GM21390 (cell line): ENCODE results near the gene PLEKHG4B.
A peak's percentile ranks its signal among the peaks of the same experiment; 100 is the strongest.
"Not testable (repeated sequence)": the region's sequence is repeated elsewhere in the genome, so short reads cannot be mapped to it uniquely, and the experiment has no call there.

Source experiments
- ATAC-seq: cut with Tn5 transposase; IDR thresholded peaks from one replicate; pipeline ENCODE4 v1.9.1; 2021; ENCODE audit not compliant: unreplicated experiment

Gene PLEKHG4B

DNA sequence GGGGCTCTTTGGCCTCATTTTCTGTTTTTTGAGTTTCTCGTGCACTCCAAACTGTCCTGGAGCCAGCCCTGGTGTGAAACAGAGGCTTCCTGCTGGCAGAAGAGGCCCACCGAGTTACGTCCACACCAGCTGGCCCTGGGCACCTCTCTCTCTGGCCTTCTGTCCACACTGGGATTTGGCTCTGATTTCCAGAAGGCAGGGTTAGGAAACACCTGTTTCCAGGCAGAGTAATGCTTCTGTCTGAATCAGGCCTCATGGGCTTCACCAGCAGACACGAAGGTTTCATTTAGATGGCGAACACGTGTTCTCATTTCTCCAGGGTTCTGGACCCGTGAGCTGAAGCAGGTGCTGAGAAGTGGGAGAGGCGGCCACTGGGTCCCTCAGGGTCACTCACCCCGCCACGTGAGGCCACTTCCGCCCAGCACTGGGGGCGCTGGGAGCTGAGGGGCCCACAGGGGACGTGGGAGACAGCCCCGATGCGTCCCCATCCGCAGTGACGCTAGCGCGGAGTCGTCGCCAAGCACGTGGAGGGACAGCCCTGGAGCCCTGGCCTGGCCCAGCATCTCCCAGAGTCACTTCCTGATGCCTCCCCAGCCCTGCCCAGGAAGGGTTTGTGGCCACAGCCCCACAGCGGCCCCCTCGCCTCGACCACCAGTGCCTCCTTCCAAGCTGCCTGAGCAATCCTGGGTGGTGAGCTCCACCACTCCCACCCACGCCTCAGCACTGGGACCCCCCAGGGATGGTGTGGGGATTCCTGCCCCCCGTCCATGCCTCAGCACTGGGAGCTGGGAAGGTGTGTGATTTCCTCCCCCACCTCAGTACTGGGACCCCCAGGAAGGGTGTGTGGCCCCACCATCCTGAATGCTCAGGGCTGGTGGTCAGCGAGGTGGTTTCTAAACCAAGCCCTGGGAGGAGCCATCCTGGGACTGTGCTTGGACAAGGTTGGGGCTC, 94.4 kb downstream of the PLEKHG4B start:
- ATAC-seq: no peak

DNA sequence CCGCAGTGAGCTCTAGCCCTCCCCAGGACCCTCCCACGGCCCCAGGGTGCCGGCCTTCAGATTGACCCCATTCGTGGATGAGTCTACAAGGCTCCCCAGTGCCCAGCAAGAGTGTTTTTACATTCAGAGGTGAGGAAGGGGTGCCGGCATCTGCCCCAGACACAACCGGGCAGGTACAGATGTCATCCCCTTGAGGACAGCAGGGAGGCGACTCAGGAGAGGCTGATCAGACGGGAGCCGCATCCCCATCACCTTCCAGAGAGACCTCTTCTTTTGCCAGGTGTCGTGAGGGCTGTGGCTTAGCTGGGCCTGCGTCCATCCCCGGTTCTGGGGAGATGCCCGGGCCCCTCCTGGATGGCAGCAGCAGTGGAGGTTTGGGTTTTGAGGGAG, 95.1 kb downstream of the PLEKHG4B start:
- ATAC-seq: no peak

DNA sequence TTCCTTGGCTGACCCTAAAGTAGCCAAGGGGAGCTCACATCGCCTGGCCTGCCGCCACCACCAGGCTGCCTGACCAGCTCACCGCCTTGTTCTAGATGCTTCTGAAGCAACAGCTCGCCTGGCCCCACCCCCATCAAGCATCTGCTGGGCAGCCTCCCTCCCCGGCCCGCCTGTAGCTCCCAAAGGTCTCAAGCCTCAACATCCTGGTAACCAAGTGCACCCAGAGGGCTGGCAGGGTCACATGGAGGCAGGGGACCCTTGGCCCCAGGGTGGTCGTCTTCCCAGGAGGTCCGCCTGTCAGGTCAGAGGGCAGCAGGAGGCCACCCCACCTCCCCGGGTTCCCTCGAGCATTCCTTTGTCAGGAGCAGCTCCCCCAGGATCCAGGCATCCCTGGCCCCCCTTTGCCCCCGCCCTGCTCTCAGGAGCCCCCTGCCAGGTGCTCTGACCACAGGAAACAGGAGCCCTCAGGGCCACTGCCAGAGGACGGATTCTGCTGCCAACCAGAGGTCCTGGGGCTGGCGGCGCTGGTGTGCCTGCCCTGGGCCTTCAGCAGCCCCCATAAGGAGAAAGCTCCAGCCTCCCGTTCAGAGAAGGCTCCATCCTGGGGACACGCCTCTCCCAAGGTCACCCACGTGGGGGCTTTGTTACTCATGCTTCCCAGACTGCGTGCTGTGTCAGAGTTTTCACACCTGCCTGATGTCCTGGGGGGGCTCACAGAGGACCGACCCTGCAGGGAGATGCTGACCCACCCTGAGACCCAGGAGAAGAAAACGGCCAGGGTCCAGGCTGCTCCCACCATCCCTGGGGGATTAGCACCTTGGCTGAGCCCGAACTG, 95.9 kb downstream of the PLEKHG4B start:
- no peak for ATAC-seq

DNA sequence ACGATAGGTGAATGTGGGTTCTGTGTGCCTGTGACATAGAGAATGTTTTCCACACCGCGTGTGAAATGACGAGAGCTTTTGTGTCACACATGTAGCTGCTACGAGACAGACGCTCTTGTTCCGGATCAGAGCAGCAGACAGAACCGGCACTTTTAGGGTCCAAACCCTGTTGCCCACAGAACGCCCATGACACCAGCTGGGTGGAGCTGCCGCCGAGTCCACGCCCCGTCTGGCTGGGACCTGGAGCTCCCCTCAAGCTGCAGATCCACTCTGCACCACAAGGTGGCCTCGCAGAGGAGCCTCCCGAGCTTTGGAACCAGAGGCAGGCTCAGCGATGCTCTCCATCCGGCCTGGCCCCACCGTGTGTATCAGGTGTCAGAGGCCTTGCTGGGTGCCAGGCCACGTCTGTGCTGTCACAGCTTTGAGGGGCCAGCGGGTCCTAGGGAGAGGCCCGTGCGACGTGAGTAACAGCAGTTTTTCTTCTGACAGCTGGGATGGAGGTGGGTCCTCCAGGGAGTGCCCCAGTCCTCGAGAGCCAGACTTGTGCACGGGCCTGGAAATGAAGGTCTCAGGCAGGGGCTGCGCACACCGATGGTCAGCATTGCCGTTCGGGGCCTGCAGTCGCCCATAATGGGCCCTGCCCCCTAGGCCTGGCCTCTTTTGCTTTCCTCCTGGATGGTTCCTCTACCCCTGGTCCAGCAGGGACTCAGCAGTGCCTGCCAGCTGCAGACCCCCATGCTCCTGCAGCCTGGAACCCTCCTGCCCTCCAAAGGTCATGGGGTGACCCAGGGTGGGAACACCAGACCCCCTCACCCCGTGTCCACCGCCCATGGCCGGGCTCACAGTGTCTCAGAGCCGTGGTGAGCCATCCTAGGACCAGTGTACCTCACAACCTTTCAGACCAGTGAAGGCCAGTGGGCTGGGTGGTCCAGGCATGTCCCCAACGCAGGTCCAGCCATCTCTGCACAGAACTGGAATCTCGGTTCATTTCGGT, 96.8 kb downstream of the PLEKHG4B start:
- peak; percentile 84 for ATAC-seq

DNA sequence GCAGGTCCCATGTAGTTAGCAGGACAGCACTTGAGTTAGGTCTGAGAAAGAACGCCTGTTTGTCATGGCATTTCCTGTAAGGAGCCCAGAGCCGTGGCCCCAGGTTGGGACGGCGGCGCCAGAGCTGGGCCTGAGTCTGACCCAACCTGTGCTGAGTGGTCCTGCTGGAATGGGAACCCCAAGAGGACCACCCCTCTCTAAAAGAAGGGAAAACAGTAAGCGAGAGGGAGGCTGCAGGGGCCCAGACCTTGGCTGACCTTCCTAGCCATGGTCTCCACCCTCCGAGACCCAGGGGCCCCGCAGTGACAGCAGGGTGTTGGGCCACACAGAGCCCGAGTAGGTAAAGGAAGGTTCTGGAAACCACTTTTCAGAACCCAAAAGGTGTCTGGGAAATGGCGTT, 97.5 kb downstream of the PLEKHG4B start:
- ATAC-seq: no peak

DNA sequence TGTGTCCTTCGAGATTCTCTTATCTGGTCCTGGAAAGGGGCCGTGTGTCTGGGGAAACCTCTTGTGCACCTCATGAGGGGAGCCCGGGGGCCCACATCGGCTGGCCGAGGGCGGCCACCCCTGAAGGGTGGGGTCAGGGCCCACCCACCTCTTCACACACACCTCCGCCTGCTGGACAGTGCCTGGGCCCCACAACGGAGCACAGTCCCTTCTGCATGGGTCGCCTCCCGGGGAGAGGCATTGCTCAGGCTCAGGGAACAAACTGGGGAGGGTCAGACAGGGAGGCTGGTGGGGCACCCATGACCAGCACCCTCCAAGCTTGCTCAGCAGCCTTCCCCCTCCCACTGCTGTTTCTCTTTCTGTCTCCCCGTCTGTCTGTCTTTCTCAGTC, 98.0 kb downstream of the PLEKHG4B start:
- no peak for ATAC-seq

DNA sequence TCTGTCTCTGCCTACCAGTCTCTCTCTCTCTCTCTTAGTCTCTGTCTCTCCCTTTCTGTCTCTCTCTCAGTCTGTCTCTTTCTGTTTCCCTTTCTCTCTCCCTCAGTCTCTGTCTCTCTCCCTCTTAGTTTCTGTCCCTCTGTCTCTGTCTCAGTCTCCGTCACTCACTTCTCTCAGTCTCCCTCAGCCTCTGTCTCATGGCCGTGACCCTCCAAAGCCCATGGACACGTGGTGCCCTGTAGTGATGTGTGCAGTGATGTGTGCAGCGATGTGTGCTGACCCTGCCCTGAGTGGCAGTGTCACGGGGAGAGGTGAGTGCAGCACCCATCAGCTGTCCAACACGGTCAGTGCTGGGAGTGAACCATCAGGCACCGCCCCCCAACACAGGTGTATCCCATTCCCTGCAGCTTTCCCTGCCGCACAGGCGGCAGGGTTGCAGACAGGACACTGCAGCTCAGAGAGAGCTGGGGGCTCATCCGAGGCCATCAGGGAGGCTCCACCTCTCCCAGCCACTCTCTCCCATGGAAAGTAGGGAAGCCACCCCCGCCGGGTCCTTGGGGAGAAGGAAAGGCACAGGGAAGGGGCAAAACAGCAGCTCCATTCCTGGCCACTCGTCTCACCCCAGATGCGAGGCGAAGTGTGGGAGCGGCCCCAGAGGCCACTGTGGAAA, 98.5 kb downstream of the PLEKHG4B start:
- ATAC-seq: peak; percentile 48

DNA sequence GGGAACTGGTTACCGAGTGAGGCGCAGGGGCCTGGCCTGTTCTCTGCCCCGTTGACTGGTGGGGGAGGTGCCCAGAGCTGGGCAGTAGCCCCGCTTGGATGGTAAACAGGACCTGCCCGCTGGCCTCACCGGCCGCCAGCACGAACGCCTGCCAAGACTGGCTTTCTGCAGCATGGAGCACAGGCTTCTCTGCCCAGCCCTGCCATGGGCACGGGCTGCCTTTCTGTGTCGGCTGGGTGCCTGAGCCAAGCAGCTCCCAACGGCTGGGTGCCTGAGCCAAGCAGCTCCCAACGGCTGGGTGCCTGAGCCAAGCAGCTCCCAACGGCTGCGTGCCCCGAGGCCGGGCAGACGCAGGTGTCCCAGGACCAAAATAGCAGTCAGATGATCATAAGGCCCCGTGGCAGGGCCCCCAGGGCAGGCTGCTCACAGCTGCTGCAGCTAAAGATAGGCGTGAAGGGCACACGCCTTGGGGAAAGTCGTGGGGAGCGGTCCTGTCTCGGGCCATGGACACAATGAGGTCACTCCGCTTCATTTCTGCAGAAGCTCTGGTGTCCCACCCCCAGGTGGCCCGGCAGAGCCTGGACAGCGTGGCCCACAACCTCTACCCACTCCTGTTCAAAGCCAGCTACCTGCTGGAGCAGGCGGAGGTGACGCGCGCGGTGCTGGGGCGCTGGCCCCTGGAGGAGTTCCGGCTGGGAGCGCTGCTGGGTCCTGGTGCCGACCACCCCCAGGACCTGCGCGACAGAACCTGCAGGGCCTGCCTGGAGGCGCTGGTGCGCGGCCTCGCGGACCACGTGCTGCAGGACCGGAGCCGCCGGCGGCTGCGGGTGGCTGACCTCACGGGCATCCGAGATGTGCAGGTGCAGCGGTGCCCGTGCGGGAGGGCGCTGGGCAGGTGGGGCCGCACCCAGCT, 99.3 kb downstream of the PLEKHG4B start, which contains the start of gene LRRC14B:
LRRC14B (plus strand) TSS at position 460 of the 913 bp plus-strand sequence; CDS start at position 504, 44 bp downstream.
- ATAC-seq: no peak

DNA sequence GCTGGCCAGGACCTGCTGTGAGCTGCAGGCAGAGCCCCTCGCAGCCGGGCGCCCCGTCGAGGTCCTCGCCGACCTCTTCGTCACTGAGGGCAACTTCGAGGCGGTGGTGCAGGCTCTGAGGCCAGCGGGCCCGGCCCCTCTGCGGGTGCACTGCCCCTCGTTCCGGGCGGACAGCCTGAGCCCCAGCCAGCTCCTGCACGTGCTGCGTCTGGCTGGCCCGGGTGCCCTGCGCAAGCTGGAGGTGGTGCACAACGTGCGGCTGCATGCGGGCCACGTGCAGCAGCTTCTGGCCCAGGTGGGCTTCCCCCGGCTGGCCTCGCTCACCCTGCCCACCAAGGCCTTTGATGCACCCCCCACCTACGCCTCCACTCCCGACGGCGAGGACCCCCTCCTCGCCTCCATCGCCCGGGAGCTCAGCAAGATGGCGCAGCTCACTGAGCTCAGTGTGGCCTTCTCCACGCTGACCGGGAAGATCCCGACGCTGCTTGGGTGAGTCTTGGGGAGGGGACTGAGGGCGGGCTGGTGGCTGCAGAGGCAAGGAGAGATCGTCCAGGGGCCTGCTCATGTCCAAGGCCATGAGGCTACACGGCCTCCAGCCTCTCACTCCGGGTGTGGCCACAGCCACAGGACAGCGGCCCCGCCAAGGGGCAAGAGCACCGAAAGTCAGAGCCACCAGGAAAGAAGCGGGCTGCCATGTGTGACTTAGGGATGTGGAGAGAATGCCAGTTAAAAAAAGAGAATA, 100.2 kb downstream of the PLEKHG4B start:
- no peak for ATAC-seq

DNA sequence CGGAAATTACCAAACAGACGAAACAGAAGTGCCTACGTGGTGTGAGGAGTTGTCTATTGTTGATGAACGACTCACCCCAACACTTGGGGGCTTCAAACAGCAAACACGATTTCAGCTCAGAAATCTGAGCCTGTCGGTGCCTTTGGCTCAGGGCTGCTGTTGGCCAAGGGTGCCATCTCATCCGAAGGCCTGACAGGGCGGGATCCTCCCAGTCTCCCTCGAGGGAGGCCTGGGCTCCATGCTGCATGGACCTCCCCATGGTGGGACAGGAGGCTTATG, 100.7 kb downstream of the PLEKHG4B start:
- no peak for ATAC-seq

DNA sequence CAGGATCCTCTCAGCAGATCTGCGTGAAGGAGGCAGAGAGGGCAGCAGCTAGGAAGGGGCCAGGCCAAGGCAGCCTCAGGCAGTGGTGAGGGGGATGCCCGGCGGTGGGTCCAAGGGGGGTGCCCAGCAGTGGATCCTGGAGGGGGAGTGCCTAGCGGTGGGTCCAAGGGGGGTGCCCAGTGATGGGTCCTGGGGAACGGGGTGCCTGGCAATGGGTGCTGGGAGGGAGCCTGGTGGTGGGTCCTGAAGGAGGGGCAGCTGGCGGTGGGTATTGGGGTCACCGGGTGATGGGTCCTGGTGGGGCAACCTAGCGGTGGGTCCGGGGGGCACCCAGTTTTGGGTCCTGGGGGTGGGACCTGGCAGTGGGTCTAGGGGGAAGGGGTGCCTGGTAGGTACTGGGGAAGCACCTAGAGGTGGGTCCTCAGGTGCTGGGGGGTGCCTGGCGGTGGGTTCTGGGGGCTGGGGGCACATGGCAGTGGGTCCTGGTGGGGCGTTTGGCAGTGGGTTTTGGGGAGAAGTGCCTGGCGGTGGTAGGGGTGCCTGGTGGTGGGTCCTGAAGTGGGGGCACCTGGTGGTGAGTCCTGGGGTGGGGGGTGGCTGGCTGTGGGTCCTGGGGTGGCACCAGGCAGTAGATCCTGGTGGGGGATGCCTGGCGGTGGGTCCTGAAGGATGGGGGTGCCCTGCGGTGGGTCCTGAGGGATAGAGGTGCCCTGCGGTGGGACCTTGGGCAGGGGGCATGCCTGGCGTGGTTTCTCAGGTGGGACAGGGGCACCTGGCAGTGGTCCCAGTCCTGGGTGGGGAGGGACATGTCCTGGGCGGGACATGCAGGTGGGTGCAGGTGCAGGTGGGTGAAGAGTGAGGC, 101.2 kb downstream of the PLEKHG4B start:
- ATAC-seq: no peak

DNA sequence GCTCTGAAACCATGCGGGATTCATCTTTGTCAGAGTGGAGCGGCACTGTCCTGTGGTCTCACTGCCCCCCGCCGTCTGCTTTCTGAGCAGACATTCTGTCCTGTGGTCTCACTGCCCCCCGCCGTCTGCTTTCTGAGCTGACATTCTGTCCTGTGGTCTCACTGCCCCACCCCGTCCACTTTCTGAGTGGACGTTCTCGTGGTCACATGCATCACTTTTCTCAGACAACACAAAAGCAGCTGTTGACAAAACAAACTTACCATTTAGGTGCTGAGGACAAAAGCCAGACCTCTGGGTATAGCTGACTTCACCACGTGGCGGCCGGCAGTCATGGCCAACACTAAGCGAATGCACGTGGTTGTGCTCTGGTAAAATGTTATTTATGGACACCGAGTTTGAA, 102.1 kb downstream of the PLEKHG4B start:
- ATAC-seq: no peak

DNA sequence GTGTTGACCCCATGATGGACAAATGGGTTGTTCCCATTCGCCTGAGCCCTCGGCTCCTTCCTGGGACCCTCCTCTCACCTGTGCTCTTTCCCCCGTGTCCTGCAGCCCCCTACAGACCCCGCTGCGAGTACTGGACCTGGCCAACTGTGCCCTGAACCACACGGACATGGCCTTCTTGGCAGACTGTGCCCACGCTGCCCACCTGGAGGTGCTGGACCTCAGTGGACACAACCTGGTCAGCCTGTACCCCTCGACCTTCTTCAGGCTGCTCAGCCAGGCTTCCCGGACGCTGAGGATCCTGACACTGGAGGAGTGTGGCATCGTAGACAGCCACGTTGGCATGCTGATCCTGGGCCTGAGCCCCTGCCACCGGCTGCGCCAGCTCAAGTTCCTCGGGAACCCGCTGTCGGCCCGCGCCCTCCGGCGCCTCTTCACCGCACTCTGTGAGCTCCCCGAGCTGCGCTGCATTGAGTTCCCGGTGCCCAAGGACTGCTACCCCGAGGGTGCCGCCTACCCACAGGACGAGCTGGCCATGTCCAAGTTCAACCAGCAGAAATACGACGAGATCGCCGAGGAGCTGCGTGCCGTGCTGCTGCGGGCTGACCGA, 102.7 kb downstream of the PLEKHG4B start:
- ATAC-seq: no peak

DNA sequence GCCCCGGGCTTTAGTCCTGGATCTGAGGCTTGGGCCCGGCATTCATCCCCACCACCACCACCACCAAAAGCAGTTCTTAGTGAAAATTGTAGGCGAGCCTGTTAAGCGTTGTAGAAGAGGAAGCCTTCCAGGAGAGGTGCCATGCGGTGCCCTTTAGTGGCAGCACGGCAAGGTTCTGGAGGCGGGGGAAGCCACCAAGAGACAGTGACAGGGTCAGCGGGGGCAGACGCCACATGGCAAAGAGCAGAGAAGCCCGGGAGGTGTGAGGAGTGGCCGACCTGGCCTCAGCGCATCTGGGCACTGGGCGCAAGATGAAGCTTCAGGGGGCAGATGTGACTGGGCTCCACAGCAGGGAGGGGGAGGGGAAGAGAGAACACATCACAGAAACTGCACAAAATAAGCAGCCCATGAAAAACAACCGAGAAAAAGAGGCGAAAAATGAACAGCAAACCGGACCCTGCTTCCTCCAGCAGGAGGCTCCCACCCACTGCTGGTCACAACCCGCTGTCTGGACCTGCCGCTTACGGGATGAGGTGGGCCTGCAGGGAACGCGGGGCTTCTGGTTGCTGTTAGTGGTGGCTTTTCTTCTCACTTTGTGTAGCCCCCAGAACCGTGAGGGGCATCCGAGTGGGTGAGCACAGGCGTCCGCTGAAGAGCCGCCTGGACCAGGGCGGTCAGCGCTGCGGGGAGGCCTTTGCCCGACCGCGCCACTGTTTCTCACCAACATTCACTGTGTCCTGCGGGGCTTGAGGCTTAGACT, 103.6 kb downstream of the PLEKHG4B start:
- ATAC-seq: no peak

DNA sequence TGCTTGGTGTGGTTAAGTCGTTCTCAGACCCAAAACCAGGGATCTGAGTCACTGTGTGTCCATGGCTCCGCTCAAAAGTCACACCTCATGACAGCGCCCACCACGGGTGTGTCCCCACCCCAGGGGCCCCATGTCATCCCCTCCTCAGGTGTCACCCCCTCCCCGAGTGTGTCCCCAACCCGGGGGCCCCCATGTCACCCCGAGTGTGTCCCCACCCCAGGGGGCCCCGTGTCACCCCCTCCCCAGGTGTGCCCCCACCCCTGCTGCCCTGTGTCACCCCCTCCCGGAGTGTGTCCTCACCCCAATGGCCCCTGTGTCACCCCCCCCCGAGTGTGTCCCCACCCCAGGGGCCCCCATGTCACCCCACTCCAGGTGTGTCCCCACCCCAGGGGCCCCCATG, 104.4 kb downstream of the PLEKHG4B start:
- no peak for ATAC-seq

DNA sequence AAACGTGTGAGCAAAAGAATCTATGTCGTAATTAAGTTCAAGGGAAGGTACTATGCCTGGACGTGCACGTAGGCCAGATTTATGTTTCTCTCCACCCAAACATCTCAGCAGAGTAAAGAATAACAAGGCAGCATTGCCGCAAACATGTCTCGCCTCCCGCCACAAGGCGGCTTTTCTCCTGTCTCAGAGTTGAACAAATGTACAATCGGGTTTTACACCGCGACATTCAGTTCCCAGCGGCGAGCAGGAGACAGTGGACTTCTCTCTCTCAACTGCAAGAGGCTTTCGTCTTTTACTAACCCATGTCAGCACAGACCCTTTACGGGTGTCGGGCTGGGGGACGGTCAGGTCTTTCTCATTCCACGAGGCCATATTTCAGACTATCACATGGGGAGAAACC, 105.1 kb downstream of the PLEKHG4B start:
- ATAC-seq: not testable (repeated sequence)
